Hepatocyte (in vitro differentiated cells): ENCODE data around the gene ZCCHC7. TPM values are rescaled to one million over a fixed set of nuclear protein-coding genes. Genes with fewer than 3 reads are reported as not detected.

Source experiments
- DNase-seq: peaks from one replicate; pipeline ENCODE4 v3.0.0-alpha.2; 2016; ENCODE audit warnings: low spot score
- H2AFZ ChIP-seq: fragments of 200-600 bp; sonication (generic); 2 replicates; pipeline ENCODE4 v1.6.0; 2016; ENCODE audit warnings: antibody characterized with exemption, mild to moderate bottlenecking
- H3K27ac ChIP-seq: fragments of 200-600 bp; sonication (generic); 2 replicates; pipeline ENCODE4 v1.5.1; 2016; ENCODE audit warnings: mild to moderate bottlenecking
- H3K27me3 ChIP-seq: fragments of 200-600 bp; sonication (generic); 2 replicates; pipeline ENCODE4 v1.6.1; 2016
- H3K36me3 ChIP-seq: fragments of 200-600 bp; sonication (generic); replicated peaks from 2 replicates; pipeline ENCODE4 v1.5.1; 2016; ENCODE audit warnings: low read depth; ENCODE audit not compliant: insufficient read depth
- H3K4me1 ChIP-seq: fragments of 200-600 bp; sonication (generic); 2 replicates; pipeline ENCODE4 v1.5.1; 2016; ENCODE audit warnings: mild to moderate bottlenecking, moderate library complexity; ENCODE audit not compliant: insufficient read depth
- H3K4me2 ChIP-seq: fragments of 200-600 bp; sonication (generic); 2 replicates; pipeline ENCODE4 v1.6.0; 2016
- H3K4me3 ChIP-seq: fragments of 200-600 bp; sonication (generic); 2 replicates; pipeline ENCODE4 v1.5.1; 2016; ENCODE audit warnings: mild to moderate bottlenecking
- H3K79me2 ChIP-seq: fragments of 200-600 bp; sonication (generic); 2 replicates; pipeline ENCODE4 v1.6.0; 2017; ENCODE audit warnings: mild to moderate bottlenecking
- H3K9me2 ChIP-seq: fragments of 200-600 bp; sonication (generic); replicated peaks from 2 replicates; pipeline ENCODE4 v1.6.0; 2017; ENCODE audit warnings: mild to moderate bottlenecking; ENCODE audit not compliant: insufficient read depth
- H3K9me3 ChIP-seq: fragments of 200-600 bp; sonication (generic); 2 replicates; pipeline ENCODE4 v1.5.1; 2016; ENCODE audit warnings: low read depth, mild to moderate bottlenecking
- H4K20me1 ChIP-seq: fragments of 200-600 bp; sonication (generic); 2 replicates; pipeline ENCODE4 v1.6.0; 2016; ENCODE audit warnings: mild to moderate bottlenecking; ENCODE audit not compliant: insufficient read depth, poor library complexity, severe bottlenecking
- EZH2 ChIP-seq: fragments of 200-600 bp; sonication (generic); IDR thresholded peaks from 2 replicates; pipeline ENCODE4 v1.6.1; 2016; ENCODE audit warnings: antibody characterized with exemption, mild to moderate bottlenecking, borderline replicate concordance
- EZH2phosphoT487 ChIP-seq: fragments of 200-600 bp; sonication (generic); IDR thresholded peaks from one replicate; pipeline ENCODE4 v1.6.1; 2018; ENCODE audit warnings: antibody characterized with exemption, mild to moderate bottlenecking, low read depth, moderate library complexity; ENCODE audit not compliant: unreplicated experiment, severe bottlenecking
- WGBS: methylation state at CpG from one replicate; pipeline ENCODE4 v1.1.6; 2016; ENCODE audit warnings: low lambda C conversion rate; ENCODE audit errors: missing lambda C conversion rate; 5-methylcytosine and 5-hydroxymethylcytosine counted together
- polyA plus RNA-seq: library from polyadenylated mRNA; unstranded; fragments of >200 nt; fragmentation: Nextera tagmentation; extraction: Ambion mirVana; gene quantifications from 2 replicates; pipeline ENCODE4 v1.2.1, GENCODE V29; 2016
- total RNA-seq: library from RNA; depleted of rRNA; stranded (reverse); fragments of >200 nt; gene quantifications from 2 replicates; pipeline ENCODE4 v1.2.3, GENCODE V29; 2014
- TF ChIP-seq, protein P1 (sequence below): fragments of 200-600 bp; sonication (generic); IDR thresholded peaks from 2 replicates; pipeline ENCODE4 v1.5.1; 2016; ENCODE audit warnings: antibody characterized with exemption, mild to moderate bottlenecking; ENCODE audit not compliant: poor library complexity

Gene ZCCHC7
- total and polyA plus RNA-seq, 2 experiments from 2014 or later, result 12.3 to 14.6 TPM

GRCh38 chr9:37399336-37399735, 279.0 kb downstream of the ZCCHC7 start:
- Histone ChIP-seq H3K9me2 (no peaks in the 10 kb centered on the region), H4K20me1 (no peaks in the 10 kb centered on the region), H3K36me3 (no peaks in the 10 kb centered on the region), H3K9me3 (no peaks in the 10 kb centered on the region), H3K79me2 (no peaks in the 10 kb centered on the region), H3K27ac (no peak overlapping the region), H3K4me2 (no peak overlapping the region), H3K27me3 (no peaks in the 10 kb centered on the region), H3K4me3 (no peak overlapping the region), H3K4me1 (no peaks in the 10 kb centered on the region), H2AFZ (no peak overlapping the region)
- no peak for DNase-seq
- no peak for TF ChIP-seq EZH2
- TF ChIP-seq, protein P1, sequence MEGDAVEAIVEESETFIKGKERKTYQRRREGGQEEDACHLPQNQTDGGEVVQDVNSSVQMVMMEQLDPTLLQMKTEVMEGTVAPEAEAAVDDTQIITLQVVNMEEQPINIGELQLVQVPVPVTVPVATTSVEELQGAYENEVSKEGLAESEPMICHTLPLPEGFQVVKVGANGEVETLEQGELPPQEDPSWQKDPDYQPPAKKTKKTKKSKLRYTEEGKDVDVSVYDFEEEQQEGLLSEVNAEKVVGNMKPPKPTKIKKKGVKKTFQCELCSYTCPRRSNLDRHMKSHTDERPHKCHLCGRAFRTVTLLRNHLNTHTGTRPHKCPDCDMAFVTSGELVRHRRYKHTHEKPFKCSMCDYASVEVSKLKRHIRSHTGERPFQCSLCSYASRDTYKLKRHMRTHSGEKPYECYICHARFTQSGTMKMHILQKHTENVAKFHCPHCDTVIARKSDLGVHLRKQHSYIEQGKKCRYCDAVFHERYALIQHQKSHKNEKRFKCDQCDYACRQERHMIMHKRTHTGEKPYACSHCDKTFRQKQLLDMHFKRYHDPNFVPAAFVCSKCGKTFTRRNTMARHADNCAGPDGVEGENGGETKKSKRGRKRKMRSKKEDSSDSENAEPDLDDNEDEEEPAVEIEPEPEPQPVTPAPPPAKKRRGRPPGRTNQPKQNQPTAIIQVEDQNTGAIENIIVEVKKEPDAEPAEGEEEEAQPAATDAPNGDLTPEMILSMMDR, result no peak
- 79% methylated on average over 2 of the region's 2 CpGs for WGBS

DNA sequence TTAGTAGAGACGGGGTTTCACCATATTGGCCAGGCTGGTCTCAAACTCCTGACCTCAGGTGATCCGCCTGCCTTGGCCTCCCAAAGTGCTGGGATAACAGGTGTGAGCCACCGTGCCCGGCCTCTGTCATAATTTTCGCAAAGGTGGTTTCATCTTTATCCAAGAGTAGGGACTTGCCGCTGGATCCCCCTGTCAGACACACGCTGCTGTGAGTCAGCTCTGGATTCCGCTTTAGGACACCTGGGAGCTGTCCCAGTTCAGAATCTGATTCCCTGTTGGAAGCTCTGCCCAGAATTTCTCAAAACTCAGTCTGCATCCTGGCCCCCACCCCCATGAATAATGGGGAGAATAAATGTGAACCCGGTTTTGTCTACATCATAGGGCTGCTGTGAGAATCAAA, 284.2 kb downstream of the ZCCHC7 start:
- H4K20me1 ChIP-seq, result no peaks in the 10 kb centered on the region
- H2AFZ ChIP-seq, result no peak overlapping the region
- no peak overlapping the region for H3K4me2 ChIP-seq
- no peaks in the 10 kb centered on the region for H3K36me3 ChIP-seq
- H3K4me3 ChIP-seq, result no peak overlapping the region
- no peak overlapping the region for H3K27ac ChIP-seq
- no peaks in the 10 kb centered on the region for H3K9me2 ChIP-seq
- DNase-seq, result no peak
- H3K4me1 ChIP-seq, result no peaks in the 10 kb centered on the region
- H3K27me3 ChIP-seq, result no peaks in the 10 kb centered on the region
- H3K79me2 ChIP-seq, result no peaks in the 10 kb centered on the region
- TF ChIP-seq EZH2 (no peak), EZH2phosphoT487 (no peak)
- no peaks in the 10 kb centered on the region for H3K9me3 ChIP-seq
- WGBS, result 96% methylated on average over 9 of the region's 9 CpGs

DNA sequence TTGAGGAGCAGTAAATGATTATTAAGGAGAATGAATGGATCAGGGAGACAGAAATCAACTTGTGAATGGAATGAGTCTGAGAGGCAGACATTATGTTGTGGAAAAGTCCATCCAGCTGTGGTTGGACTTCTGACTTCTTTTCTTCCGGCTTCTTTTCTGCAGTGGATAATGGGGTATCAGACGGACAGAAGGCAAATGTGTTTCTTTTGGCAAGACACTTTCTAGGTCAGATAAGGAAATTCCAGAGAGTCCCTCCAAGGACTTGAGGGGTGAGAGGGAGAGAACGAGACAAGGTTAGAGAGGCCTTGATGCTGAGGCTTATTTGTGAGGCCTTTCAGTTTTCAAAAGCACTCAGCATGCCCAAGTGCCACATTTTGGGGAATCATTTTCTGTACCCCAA, 285.0 kb downstream of the ZCCHC7 start:
- TF ChIP-seq, protein P1, result no peak
- H3K9me3 ChIP-seq, result no peaks in the 10 kb centered on the region
- no peaks in the 10 kb centered on the region for H3K36me3 ChIP-seq
- DNase-seq, result no peak
- H3K4me2 ChIP-seq, result no peak overlapping the region
- no peaks in the 10 kb centered on the region for H3K79me2 ChIP-seq
- no peaks in the 10 kb centered on the region for H4K20me1 ChIP-seq
- H2AFZ ChIP-seq, result no peak overlapping the region
- H3K4me3 ChIP-seq, result no peak overlapping the region
- H3K4me1 ChIP-seq, result no peaks in the 10 kb centered on the region
- 71% methylated on average over 3 of the region's 3 CpGs for WGBS
- H3K9me2 ChIP-seq, result no peaks in the 10 kb centered on the region
- no peaks in the 10 kb centered on the region for H3K27me3 ChIP-seq
- no peak overlapping the region for H3K27ac ChIP-seq

DNA sequence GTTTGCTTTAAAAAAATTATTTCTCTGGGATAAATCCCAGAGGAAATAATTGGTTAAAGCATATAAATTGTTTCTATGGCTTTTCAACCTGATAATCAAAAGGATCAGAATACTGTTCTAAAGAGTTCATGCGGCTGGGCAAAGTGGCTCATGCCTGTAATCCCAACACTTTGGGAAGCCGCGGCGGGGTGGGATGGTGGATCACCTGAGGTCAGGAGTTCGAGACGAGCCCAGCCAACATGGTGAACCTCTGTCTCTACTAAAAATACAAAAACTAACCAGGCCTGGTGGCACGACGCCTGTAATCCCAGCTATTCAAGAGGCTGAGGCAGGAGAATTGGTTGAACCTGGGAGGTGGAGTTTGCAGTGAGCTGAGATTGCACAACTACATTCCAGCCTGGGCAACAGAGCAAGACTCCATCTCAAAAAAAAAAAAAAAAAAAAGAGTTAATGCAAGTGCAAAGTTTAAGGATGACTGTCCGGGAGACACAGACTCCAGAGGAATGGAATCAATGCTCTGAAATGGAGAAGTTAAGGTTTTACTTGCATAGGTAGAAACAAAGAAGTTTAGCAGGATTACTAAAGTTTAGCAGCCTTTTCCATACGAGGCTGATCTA, 285.5 kb downstream of the ZCCHC7 start:
- no peak overlapping the region for H3K4me3 ChIP-seq
- no peaks in the 10 kb centered on the region for H4K20me1 ChIP-seq
- H3K36me3 ChIP-seq, result no peaks in the 10 kb centered on the region
- H3K9me2 ChIP-seq, result no peaks in the 10 kb centered on the region
- H3K79me2 ChIP-seq, result no peaks in the 10 kb centered on the region
- 87% methylated on average over 10 of the region's 10 CpGs for WGBS
- no peak overlapping the region for H3K27ac ChIP-seq
- H2AFZ ChIP-seq, result no peak overlapping the region
- no peaks in the 10 kb centered on the region for H3K9me3 ChIP-seq
- no peaks in the 10 kb centered on the region for H3K27me3 ChIP-seq
- no peak for DNase-seq
- TF ChIP-seq EZH2phosphoT487, result no peak
- TF ChIP-seq EZH2, result no peak
- TF ChIP-seq, protein P1, result no peak
- peaks cover under 1% of the 10 kb centered on the region for H3K4me1 ChIP-seq
- no peak overlapping the region for H3K4me2 ChIP-seq
